ENCODE data around the gene IQCE.

DNA sequence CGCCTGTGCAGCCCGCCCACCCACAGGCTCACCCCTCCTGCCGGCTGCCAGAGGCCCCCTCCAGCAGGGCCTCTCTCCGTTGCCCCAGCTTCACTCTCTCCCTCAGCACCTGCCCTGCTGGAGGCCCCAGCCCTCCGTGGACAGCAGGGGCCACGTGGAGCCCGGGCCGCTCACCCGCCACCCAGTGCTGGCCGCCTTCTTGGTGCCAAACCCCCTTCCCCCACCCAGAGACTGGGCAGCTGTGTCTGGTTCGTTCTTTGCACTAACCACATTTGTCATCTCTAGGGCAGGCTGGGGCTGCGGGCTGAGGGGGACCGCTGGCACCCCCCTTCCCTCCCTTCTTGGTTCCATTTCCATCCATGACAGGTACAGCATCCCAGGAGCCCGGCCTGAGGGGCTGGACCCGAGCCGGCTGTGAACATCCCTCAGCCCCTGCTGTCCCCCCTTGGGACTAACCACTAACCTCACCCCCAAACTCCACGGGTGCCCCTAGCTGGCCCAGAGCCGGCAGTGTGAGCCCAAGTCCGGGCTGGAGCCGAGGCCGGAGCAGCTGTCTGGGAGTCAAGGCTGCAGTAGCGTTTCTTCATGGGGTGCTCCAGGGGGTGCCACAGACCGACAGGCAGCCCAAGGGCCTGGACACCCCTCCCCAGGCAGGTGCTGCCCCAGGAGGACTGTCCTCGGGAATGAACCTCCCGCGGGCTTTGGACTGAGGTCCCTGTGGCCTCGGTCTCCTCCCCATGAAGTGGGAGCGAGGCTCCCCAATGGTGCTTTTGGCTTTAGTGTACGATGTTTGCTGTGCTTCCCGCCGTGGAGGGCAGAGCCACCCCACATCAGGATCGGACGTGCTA lies 103.7 kb downstream of the IQCE start:
- TF ChIP-seq, protein P1, sequence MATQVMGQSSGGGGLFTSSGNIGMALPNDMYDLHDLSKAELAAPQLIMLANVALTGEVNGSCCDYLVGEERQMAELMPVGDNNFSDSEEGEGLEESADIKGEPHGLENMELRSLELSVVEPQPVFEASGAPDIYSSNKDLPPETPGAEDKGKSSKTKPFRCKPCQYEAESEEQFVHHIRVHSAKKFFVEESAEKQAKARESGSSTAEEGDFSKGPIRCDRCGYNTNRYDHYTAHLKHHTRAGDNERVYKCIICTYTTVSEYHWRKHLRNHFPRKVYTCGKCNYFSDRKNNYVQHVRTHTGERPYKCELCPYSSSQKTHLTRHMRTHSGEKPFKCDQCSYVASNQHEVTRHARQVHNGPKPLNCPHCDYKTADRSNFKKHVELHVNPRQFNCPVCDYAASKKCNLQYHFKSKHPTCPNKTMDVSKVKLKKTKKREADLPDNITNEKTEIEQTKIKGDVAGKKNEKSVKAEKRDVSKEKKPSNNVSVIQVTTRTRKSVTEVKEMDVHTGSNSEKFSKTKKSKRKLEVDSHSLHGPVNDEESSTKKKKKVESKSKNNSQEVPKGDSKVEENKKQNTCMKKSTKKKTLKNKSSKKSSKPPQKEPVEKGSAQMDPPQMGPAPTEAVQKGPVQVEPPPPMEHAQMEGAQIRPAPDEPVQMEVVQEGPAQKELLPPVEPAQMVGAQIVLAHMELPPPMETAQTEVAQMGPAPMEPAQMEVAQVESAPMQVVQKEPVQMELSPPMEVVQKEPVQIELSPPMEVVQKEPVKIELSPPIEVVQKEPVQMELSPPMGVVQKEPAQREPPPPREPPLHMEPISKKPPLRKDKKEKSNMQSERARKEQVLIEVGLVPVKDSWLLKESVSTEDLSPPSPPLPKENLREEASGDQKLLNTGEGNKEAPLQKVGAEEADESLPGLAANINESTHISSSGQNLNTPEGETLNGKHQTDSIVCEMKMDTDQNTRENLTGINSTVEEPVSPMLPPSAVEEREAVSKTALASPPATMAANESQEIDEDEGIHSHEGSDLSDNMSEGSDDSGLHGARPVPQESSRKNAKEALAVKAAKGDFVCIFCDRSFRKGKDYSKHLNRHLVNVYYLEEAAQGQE (IDR thresholded peaks at IDR 0.05; ENCODE audit: insufficient read depth in 1 of 2, low read depth in 2 of 2, low read length in 1 of 2) = no peak
- TF ChIP-seq, protein P2, sequence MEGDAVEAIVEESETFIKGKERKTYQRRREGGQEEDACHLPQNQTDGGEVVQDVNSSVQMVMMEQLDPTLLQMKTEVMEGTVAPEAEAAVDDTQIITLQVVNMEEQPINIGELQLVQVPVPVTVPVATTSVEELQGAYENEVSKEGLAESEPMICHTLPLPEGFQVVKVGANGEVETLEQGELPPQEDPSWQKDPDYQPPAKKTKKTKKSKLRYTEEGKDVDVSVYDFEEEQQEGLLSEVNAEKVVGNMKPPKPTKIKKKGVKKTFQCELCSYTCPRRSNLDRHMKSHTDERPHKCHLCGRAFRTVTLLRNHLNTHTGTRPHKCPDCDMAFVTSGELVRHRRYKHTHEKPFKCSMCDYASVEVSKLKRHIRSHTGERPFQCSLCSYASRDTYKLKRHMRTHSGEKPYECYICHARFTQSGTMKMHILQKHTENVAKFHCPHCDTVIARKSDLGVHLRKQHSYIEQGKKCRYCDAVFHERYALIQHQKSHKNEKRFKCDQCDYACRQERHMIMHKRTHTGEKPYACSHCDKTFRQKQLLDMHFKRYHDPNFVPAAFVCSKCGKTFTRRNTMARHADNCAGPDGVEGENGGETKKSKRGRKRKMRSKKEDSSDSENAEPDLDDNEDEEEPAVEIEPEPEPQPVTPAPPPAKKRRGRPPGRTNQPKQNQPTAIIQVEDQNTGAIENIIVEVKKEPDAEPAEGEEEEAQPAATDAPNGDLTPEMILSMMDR (IDR thresholded peaks at IDR 0.05) = peak; percentile 3; the same call in 1 of the 2 replicates
